CD4-positive, CD25-positive, alpha-beta regulatory T cell (primary cell): ENCODE measurements around the gene COMTD1. TPM values are rescaled to one million over a fixed set of nuclear protein-coding genes. Genes with fewer than 3 reads are reported as not detected.
"Not testable (repeated sequence)": the region's sequence is repeated elsewhere in the genome, so short reads cannot be mapped to it uniquely, and the experiment has no call there.

ENCODE experiments used
- ATAC-seq, 2 donors: fragments of 150-1000 bp; cut with Tn5 transposase; one replicate each; pipeline ENCODE4 v1.10.0; 2021; ENCODE audit warnings: low read depth in 2 of 2, moderate number of reproducible peaks in 2 of 2, moderate library complexity in 1 of 2
- DNase-seq, 3 donors: peaks; one replicate each; pipeline versions ENCODE4 v3.0.0 to v3.0.0-alpha.2; 2012 to 2022; ENCODE audit warnings: mixed read lengths in 1 of 3
- H3K27ac ChIP-seq: one replicate; pipeline ENCODE4 v1.7.0; 2013; ENCODE audit warnings: mild to moderate bottlenecking, low read length; ENCODE audit not compliant: insufficient read depth, poor library complexity, severe bottlenecking
- H3K27me3 ChIP-seq: one replicate; pipeline ENCODE4 v1.7.0; 2013; ENCODE audit warnings: low read length; ENCODE audit not compliant: control insufficient read depth, insufficient read depth
- H3K36me3 ChIP-seq: one replicate; pipeline ENCODE4 v1.7.0; 2013; ENCODE audit warnings: mild to moderate bottlenecking, low read length, moderate library complexity; ENCODE audit not compliant: control insufficient read depth, insufficient read depth
- H3K4me1 ChIP-seq: 2 replicates; pipeline ENCODE4 v1.7.0; 2013; ENCODE audit warnings: mild to moderate bottlenecking, low read length; ENCODE audit not compliant: insufficient read depth, control insufficient read depth, poor library complexity, severe bottlenecking
- H3K4me3 ChIP-seq: one replicate; pipeline ENCODE4 v1.7.0; 2013; ENCODE audit warnings: low read depth, mild to moderate bottlenecking, low read length, moderate library complexity
- H3K9me3 ChIP-seq, 2 experiments: 1 replicate in 1 of 2; 2 replicates in 1 of 2; pipeline ENCODE4 v1.7.0; 2013; ENCODE audit warnings: low read length in 2 of 2, mild to moderate bottlenecking in 1 of 2, moderate library complexity in 1 of 2; ENCODE audit not compliant: control insufficient read depth in 2 of 2
- H3K27ac Mint-ChIP-seq, 3 donors: one replicate each; pipeline ENCODE4 v1.8.0; 2020 to 2022; ENCODE audit warnings: mild to moderate bottlenecking in 3 of 3, mixed read lengths in 3 of 3, moderate library complexity in 2 of 3
- H3K27me3 Mint-ChIP-seq: one replicate; pipeline ENCODE4 v1.8.0; 2022; ENCODE audit warnings: mild to moderate bottlenecking, mixed read lengths
- H3K36me3 Mint-ChIP-seq: one replicate; pipeline ENCODE4 v1.8.0; 2020; ENCODE audit warnings: mixed read lengths
- H3K4me1 Mint-ChIP-seq, 4 donors: one replicate each; pipeline ENCODE4 v1.8.0; 2020 to 2022; ENCODE audit warnings: mixed read lengths in 4 of 4, mild to moderate bottlenecking in 1 of 4
- H3K4me3 Mint-ChIP-seq, 4 donors: one replicate each; pipeline ENCODE4 v1.8.0; 2020 to 2022; ENCODE audit warnings: mild to moderate bottlenecking in 4 of 4, mixed read lengths in 4 of 4, moderate library complexity in 3 of 4
- H3K9me3 Mint-ChIP-seq, 7 donors: one replicate each; pipeline ENCODE4 v1.8.0; 2020 to 2022; ENCODE audit warnings: mixed read lengths in 7 of 7, mild to moderate bottlenecking in 3 of 7, moderate library complexity in 2 of 7
- polyA plus RNA-seq, 4 donors: library from polyadenylated mRNA; unstranded; fragments of 300-500 nt; fragmentation: Illumina TruSeq; gene quantifications; one replicate each; pipeline ENCODE4 v1.2.3, GENCODE V29; 2021
- total RNA-seq: library from RNA; stranded (reverse); gene quantifications from one replicate; pipeline ENCODE4 v1.2.3, GENCODE V29; 2022

Gene COMTD1
- total and polyA plus RNA-seq, 5 donors from 2014 or later, result 20.0 to 35.0 (median 21.9) TPM

DNA sequence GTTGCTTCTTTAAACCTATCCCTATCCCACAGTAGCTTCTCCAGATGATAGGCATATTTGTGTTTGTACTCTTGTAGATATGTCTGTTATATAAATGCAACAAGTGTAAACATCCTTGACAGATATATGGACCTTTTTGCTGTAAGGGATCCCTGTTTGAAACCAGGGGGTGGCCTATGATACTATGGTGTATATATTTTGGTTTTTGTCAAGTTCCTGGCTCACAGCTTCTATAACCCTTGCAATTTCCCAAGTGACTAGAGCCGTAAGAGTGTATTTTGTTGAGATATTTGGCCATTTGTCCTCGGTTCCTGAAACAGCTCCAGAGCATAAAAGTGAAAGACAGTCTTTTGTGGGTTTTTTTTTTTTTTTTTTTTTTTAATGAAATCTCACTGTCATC is 9.7 kb downstream of the COMTD1 start:
- no peaks in the 10 kb centered on the region for H3K27me3 Mint-ChIP-seq
- peaks cover 23 to 73% (median 59%) of the 10 kb centered on the region in 4 donors for H3K4me1 Mint-ChIP-seq

DNA sequence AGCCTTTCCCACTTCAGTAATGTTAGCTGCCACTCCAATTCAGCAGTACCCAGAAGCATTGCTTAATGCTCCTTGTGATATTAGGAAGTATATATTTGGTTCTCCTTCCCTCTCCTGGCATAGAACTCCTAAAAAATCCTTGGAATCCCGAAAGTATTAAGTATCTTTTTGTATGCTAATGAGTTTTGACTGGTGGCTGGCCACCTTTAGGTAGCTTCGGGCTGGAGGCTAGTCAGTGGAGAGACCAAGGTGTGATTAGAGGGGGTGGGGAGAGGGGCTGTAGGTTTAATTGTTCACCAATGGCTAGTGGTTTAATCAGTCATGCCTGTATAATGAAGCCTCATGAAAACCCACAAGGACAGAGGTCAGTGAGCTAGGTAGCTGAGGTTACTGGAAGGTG is 12.2 kb downstream of the COMTD1 start:
- Histone ChIP-seq H3K4me1 (peaks cover 26% of the 10 kb centered on the region), H3K36me3 (peaks cover 78% of the 10 kb centered on the region), H3K27me3 (no peaks in the 10 kb centered on the region), H3K9me3 (no peaks in the 10 kb centered on the region), H3K4me3 (no peak overlapping the region), H3K27ac (no peak overlapping the region)
- H3K4me1 Mint-ChIP-seq, result peaks cover 14 to 68% (median 53%) of the 10 kb centered on the region in 4 donors
- peak overlapping the region in 2 of 3 donors; percentile 51 to 75 for H3K27ac Mint-ChIP-seq
- DNase-seq (no peak), ATAC-seq (no peak)
- H3K4me3 Mint-ChIP-seq, result peak overlapping the region in 1 of 4 donors; percentile 10
- H3K9me3 Mint-ChIP-seq, result no peaks in the 10 kb centered on the region
- H3K27me3 Mint-ChIP-seq, result no peaks in the 10 kb centered on the region
- peaks cover 54% of the 10 kb centered on the region for H3K36me3 Mint-ChIP-seq

More for the DNA sequence above, 9.7 kb downstream of the COMTD1 start:
- H3K27ac Mint-ChIP-seq, result peak overlapping the region; percentile 75 to 83 (median 76)
- Histone ChIP-seq H3K36me3 (peaks cover 72% of the 10 kb centered on the region), H3K27me3 (no peaks in the 10 kb centered on the region), H3K4me3 (no peak overlapping the region), H3K9me3 (no peaks in the 10 kb centered on the region), H3K4me1 (peaks cover 32% of the 10 kb centered on the region), H3K27ac (peak overlapping the region; percentile 19)
- H3K9me3 Mint-ChIP-seq, result no peaks in the 10 kb centered on the region
- no peak for ATAC-seq
- H3K36me3 Mint-ChIP-seq, result peaks cover 50% of the 10 kb centered on the region
- no peak overlapping the region for H3K4me3 Mint-ChIP-seq
- no peak for DNase-seq

DNA sequence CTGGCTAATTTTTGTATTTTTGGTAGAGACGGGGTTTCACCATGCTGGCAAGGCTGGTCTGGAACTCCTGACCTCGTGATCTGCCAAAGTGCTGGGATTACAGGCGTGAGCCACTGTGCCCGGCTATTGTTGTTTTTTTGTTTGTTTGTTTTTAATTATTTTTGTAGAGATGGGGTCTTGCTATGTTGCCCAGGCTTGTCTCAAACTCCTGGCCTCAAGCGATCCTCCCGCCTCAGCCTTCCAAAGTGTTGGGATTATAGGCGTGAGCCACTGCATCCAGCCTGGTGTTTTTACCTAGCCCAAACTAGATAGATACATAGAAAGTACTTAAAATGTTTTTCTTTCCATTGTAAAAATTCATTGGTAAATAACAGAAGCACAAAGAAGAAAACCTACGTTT is 14.3 kb downstream of the COMTD1 start:
- H3K4me3 ChIP-seq, H3K27me3 ChIP-seq, H3K27me3 Mint-ChIP-seq, H3K4me3 Mint-ChIP-seq, H3K9me3 ChIP-seq, H3K27ac ChIP-seq, DNase-seq, H3K9me3 Mint-ChIP-seq, ATAC-seq: not testable (repeated sequence)
- H3K36me3 ChIP-seq, result peaks cover 87% of the 10 kb centered on the region
- Mint-ChIP-seq H3K27ac (peak overlapping the region in 1 of 3 donors; percentile 16), H3K36me3 (peaks cover 57% of the 10 kb centered on the region), H3K4me1 (peaks cover 13 to 66% (median 51%) of the 10 kb centered on the region in 4 donors)
- peaks cover 28% of the 10 kb centered on the region for H3K4me1 ChIP-seq

DNA sequence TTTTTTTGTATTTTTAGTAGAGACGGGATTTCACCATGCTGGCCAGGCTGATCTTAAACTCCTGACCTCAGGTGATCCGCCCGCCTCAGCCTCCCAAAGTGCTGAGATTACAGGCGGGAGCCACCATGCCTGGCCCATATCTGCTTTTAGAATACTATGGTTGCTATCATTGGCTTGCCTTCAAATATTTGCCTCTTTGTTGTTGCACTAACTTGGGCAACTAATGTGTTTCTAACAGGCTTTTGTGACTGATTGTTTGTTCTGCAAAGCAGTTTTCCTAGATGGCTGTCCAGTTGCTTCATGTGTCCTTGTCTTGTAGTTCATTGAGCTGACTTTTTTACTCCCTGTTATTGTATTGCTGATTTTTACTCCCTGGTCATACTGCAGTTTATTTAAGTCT is 15.5 kb downstream of the COMTD1 start:
- Mint-ChIP-seq H3K4me1 (peaks cover 9 to 62% (median 48%) of the 10 kb centered on the region in 4 donors), H3K4me3 (no peak overlapping the region), H3K27ac (peak overlapping the region in 1 of 3 donors; percentile 16), H3K36me3 (peaks cover 57% of the 10 kb centered on the region), H3K27me3 (no peaks in the 10 kb centered on the region), H3K9me3 (no peaks in the 10 kb centered on the region)
- no peaks in the 10 kb centered on the region for H3K27me3 ChIP-seq
- H3K4me1 ChIP-seq, result peaks cover 28% of the 10 kb centered on the region
- H3K36me3 ChIP-seq, result peaks cover 87% of the 10 kb centered on the region
- no peak for DNase-seq
- no peak for ATAC-seq
- no peaks in the 10 kb centered on the region for H3K9me3 ChIP-seq
- no peak overlapping the region for H3K27ac ChIP-seq
- H3K4me3 ChIP-seq, result no peak overlapping the region

DNA sequence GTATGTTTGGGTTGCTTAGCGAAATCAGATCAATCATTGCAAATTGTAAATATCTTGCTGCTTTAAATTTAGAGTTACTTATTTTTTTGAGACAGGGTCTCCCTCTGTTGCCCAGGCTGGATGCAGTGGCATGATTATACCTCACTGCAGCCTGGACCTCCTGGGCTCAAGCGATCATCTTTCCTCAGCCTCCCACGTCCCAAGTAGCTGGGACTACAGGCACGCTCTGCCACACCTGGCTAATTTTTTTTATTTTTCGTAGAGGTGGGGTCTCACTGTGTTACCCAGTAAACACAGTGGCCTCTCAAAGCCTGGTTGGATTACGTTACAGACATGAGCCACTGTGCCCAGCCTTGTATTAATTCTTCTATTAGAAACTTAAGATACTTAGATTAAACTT is 23.4 kb downstream of the COMTD1 start:
- H3K36me3 ChIP-seq, result peaks cover 40% of the 10 kb centered on the region
- DNase-seq (no peak), ATAC-seq (no peak)
- peaks cover 9% of the 10 kb centered on the region for H3K27me3 Mint-ChIP-seq
- no peaks in the 10 kb centered on the region for H3K27me3 ChIP-seq
- peaks cover 20% of the 10 kb centered on the region for H3K36me3 Mint-ChIP-seq
- H3K4me3 ChIP-seq, result peak overlapping the region; percentile 95
- H3K9me3 ChIP-seq, result no peaks in the 10 kb centered on the region
- H3K4me1 Mint-ChIP-seq, result peaks cover 16 to 42% (median 32%) of the 10 kb centered on the region in 4 donors
- H3K27ac Mint-ChIP-seq, result peak overlapping the region in 2 of 3 donors; percentile 98 to 100
- peaks cover 37% of the 10 kb centered on the region for H3K4me1 ChIP-seq
- H3K9me3 Mint-ChIP-seq, result no peaks in the 10 kb centered on the region
- peak overlapping the region; percentile 98 for H3K27ac ChIP-seq
- peak overlapping the region; percentile 83 to 99 (median 97) for H3K4me3 Mint-ChIP-seq

DNA sequence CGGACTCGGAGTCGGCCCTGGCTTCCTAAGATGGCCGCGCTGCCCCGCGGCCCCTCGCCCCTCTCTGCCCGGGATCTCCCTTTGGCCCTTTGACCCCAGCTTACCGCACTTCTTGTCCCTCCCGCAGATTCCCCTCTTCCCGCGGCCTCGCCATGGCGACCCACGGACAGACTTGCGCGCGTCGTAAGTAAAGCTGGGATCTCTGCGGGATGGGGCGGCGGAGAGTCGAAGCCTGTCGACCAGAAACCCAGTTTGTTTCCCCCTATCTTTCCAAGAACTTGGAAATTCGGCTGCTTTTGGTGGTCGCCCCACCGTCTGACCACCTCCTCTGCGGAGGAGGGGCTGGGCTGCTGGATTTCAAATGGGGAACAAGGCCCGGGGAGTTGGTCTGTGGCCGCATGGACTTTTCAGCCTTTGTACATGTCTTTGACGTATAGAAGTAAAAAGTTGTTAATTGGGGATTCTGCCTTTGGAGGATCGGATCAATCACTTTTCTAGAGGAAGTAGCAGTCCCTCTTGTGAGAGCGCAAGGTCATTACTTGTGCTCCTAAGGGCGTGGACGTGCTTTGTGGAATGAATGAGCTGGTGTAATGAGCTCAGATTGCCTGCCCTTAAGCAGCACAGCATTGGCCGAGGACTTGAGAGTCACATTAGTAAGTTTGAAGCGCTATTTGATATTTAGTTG is 24.6 kb downstream of the COMTD1 start:
- Mint-ChIP-seq H3K27ac (peak overlapping the region; percentile 94 to 100 (median 98)), H3K9me3 (no peaks in the 10 kb centered on the region), H3K27me3 (peaks cover 9% of the 10 kb centered on the region), H3K4me1 (peaks cover 16 to 34% (median 25%) of the 10 kb centered on the region in 4 donors), H3K4me3 (peak overlapping the region; percentile 96 to 99 (median 97)), H3K36me3 (peaks cover 13% of the 10 kb centered on the region)
- Histone ChIP-seq H3K4me1 (peaks cover 31% of the 10 kb centered on the region), H3K27ac (peak overlapping the region; percentile 98), H3K27me3 (no peaks in the 10 kb centered on the region), H3K36me3 (peaks cover 28% of the 10 kb centered on the region), H3K9me3 (no peaks in the 10 kb centered on the region), H3K4me3 (peak overlapping the region; percentile 95)
- ATAC-seq (no peak), DNase-seq (peak; percentile 5 to 55 (median 14))

DNA sequence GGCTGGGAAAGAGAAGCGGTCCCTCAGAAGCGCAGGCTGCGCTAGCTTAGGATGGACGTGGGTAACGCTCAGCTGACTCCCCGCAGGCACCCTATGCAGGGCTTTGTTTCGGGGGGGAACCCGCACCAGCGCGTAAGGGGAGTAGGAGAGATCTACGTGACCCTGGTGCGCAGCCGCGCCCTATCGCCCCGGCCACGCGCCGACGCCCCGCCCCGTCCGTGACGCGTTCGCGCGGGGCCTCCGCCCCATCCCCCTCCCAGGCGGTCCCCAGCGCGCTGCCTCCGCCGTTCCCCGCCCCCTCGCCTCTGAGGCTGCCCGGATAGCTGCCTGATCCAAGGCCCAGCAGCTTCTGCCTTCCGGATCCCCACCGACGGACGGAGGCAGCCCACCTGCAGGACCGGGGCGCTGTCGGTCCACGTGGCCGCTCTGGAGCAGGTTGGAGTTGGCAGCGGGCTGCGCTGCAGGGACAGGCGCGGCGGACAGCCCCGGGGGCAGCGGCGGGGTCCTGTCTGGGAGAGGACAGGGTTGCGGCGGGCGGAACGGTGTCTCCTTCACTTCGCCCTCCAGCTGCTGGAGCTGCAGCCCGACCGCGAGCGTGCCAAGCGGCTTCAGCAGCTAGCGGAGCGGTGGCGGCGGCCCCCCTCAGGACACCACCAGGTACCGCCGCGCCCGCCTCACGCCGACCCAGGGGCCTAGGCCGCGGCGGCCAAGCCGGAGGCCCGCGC is 25.3 kb downstream of the COMTD1 start, which contains the start of gene VDAC2:
TSS of gene VDAC2 (plus strand) at position 515 of the 725 bp plus-strand sequence. CDS start 363 bp downstream, outside the sequence.
- ATAC-seq (peak; percentile 88 to 89), DNase-seq (peak; percentile 92 to 98 (median 92))
- Mint-ChIP-seq H3K4me3 (peak within 1 kb of the TSS; percentile 96 to 99 (median 97)), H3K36me3 (peaks cover 8% of the 10 kb centered on the region), H3K9me3 (no peaks in the 10 kb centered on the region), H3K4me1 (peaks cover 16 to 30% (median 21%) of the 10 kb centered on the region in 4 donors), H3K27me3 (peaks cover 9% of the 10 kb centered on the region), H3K27ac (peak within 1 kb of the TSS; percentile 98 to 100 (median 100))
- Histone ChIP-seq H3K4me1 (peaks cover 29% of the 10 kb centered on the region), H3K4me3 (peak within 1 kb of the TSS; percentile 95), H3K9me3 (no peaks in the 10 kb centered on the region), H3K27me3 (no peaks in the 10 kb centered on the region), H3K36me3 (peaks cover 23% of the 10 kb centered on the region), H3K27ac (peak within 1 kb of the TSS; percentile 98)
